K562 (cell line): ENCODE results near the gene MANF. TPM values are rescaled to one million over a fixed set of nuclear protein-coding genes. Genes with fewer than 3 reads are reported as not detected.
A peak's percentile ranks its signal among the peaks of the same experiment; 100 is the strongest.
"Not testable (repeated sequence)": the region's sequence is repeated elsewhere in the genome, so short reads cannot be mapped to it uniquely, and the experiment has no call there.

Experiments used
- ATAC-seq: fragments of 200-7000 bp; cut with Tn5 transposase; 3 replicates; pipeline ENCODE4 v1.9.1; 2020; ENCODE audit warnings: moderate library complexity
- BruUV-seq: library from RNA; stranded (reverse); fragments of 400-500 nt; replicated peaks from 2 replicates; lab custom pipeline; 2021; lab: Mats Ljungman, UMichigan
- CTCF ChIA-PET: fragments of 300-600 bp; formaldehyde crosslinking; extraction: SDS; loops from one replicate; lab custom pipeline; 2021; ENCODE audit warnings: low intra/inter-chr PET ratio; lab: Yijun Ruan, JAX
- POLR2A ChIA-PET: fragments of 300-600, 350-650 bp; sonication (Branson Sonifier 250); formaldehyde crosslinking; extraction: SDS; loops from one replicate; lab custom pipeline; 2021; ENCODE audit warnings: antibody characterized with exemption, inconsistent platforms; lab: Yijun Ruan, JAX
- DNase-seq, 4 experiments: peaks; one replicate each; pipeline versions ENCODE4 v3.0.0 to v3.0.0-alpha.2; 2011 to 2018; ENCODE audit warnings: low spot score in 3 of 4, mixed read lengths in 3 of 4; ENCODE audit errors: extremely low read depth in 1 of 4
- FAIRE-seq: peaks from 2 replicates; lab custom pipeline; 2011; peaks lifted over from hg19 to GRCh38; lab: Jason Lieb, UNC
- H2AFZ ChIP-seq: 2 replicates; pipeline ENCODE4 v1.6.0; 2011; ENCODE audit warnings: low read depth, low read length, control low read depth, inconsistent platforms
- H3K27ac ChIP-seq: fragments of 200-600 bp; 3 replicates; pipeline ENCODE4 v1.8.0; 2011; ENCODE audit warnings: low read depth, mild to moderate bottlenecking, control low read depth, inconsistent platforms, low read length, moderate library complexity, mixed read lengths; ENCODE audit errors: extremely low read depth
- H3K27me3 ChIP-seq, 2 experiments: fragments of 300-600 bp in 1 of 2; 2 replicates in 1 of 2; 3 replicates in 1 of 2; pipeline versions ENCODE4 v1.6.0 to v1.8.0; 2011; ENCODE audit warnings: inconsistent platforms in 2 of 2, low read length in 2 of 2, mild to moderate bottlenecking in 1 of 2, mixed read lengths in 1 of 2, moderate library complexity in 1 of 2; ENCODE audit not compliant: control insufficient read depth in 2 of 2, insufficient read depth in 2 of 2
- H3K36me3 ChIP-seq: fragments of 300-600 bp; 3 replicates; pipeline ENCODE4 v1.8.0; 2011; ENCODE audit warnings: mild to moderate bottlenecking, low read length, inconsistent platforms; ENCODE audit not compliant: control insufficient read depth, insufficient read depth
- H3K4me1 ChIP-seq, 2 experiments: fragments of 200-600 bp in 1 of 2; replicated peaks in 1 of 2; 2 replicates in 1 of 2; 3 replicates in 1 of 2; pipeline versions ENCODE4 v1.5.1 to v1.8.0; 2011; ENCODE audit warnings: inconsistent platforms in 2 of 2, low read length in 2 of 2, mild to moderate bottlenecking in 1 of 2, mixed read lengths in 1 of 2, moderate library complexity in 1 of 2; ENCODE audit not compliant: control insufficient read depth in 2 of 2, insufficient read depth in 2 of 2
- H3K4me2 ChIP-seq: 2 replicates; pipeline ENCODE4 v1.6.1; 2011; ENCODE audit warnings: low read length, control low read depth, inconsistent platforms, mixed read lengths; ENCODE audit not compliant: insufficient read depth
- H3K4me3 ChIP-seq: fragments of 200-600 bp; sonication (generic), shearing (Covaris generic); 2 replicates; pipeline ENCODE4 v1.5.1; 2016; ENCODE audit warnings: control low read depth, inconsistent platforms
- H3K79me2 ChIP-seq: fragments of 200-600 bp; 3 replicates; pipeline ENCODE4 v1.8.0; 2011; ENCODE audit warnings: low read length, inconsistent platforms; ENCODE audit not compliant: control insufficient read depth, insufficient read depth
- H3K9ac ChIP-seq, 2 experiments: 2 replicates each; pipeline versions ENCODE4 v1.6.0 to v1.6.1; 2011; ENCODE audit warnings: low read depth in 2 of 2, low read length in 2 of 2, control low read depth in 1 of 2, inconsistent platforms in 1 of 2, mild to moderate bottlenecking in 1 of 2, mixed read lengths in 1 of 2; ENCODE audit not compliant: insufficient read depth in 1 of 2
- H3K9me1 ChIP-seq: one replicate; pipeline ENCODE4 v1.6.0; 2011; ENCODE audit warnings: inconsistent platforms, mild to moderate bottlenecking, low read length, moderate library complexity; ENCODE audit not compliant: control insufficient read depth, insufficient read depth
- H3K9me3 ChIP-seq: replicated peaks from 2 replicates; pipeline ENCODE4 v1.5.1; 2011; ENCODE audit warnings: low read depth, low read length, inconsistent platforms; ENCODE audit not compliant: control insufficient read depth, insufficient read depth
- H4K20me1 ChIP-seq: replicated peaks from 2 replicates; pipeline ENCODE4 v1.6.1; 2011; ENCODE audit warnings: low read length, inconsistent platforms, mixed read lengths; ENCODE audit not compliant: control insufficient read depth, insufficient read depth
- CEBPB ChIP-seq: fragments of 450-650 bp; IDR thresholded peaks from 2 replicates; pipeline ENCODE4 v1.6.1; 2016; ENCODE audit warnings: missing genetic modification characterization, missing compliant biosample characterization
- CTBP1 ChIP-seq: fragments of 450-650 bp; IDR thresholded peaks from 2 replicates; pipeline ENCODE4 v1.6.1; 2016; ENCODE audit warnings: borderline replicate concordance
- DPF2 ChIP-seq: fragments of 450-650 bp; IDR thresholded peaks from 2 replicates; pipeline ENCODE4 v1.6.1; 2016
- ZNF384 ChIP-seq: IDR thresholded peaks from 2 replicates; pipeline ENCODE4 v1.6.1; 2012; ENCODE audit warnings: low read depth, low read length, improper control_type of control experiment
- WGBS: fragments of 100-300 bp; shearing (Covaris generic); methylation state at CpG from one replicate; pipeline ENCODE4 v1.1.6; 2016; ENCODE audit warnings: low coverage, mixed read lengths; ENCODE audit not compliant: insufficient coverage; ENCODE audit errors: missing lambda C conversion rate; 5-methylcytosine and 5-hydroxymethylcytosine counted together
- in situ Hi-C: fragments of 300-500 bp; cut with MboI; formaldehyde crosslinking; loops from 4 replicates; pipeline ENCODE4 v1.15.0; 2018; ENCODE audit warnings: inconsistent platforms, mixed read lengths
- intact Hi-C: fragments of 100-400 bp; cut with micrococcal nuclease; formaldehyde crosslinking; loops from 2 replicates; pipeline ENCODE4 v1.14.2; 2022
- polyA plus RNA-seq, 8 experiments: library from polyadenylated mRNA; depleted of rRNA in 4 of 8; stranded (reverse) in 5 of 8; unstranded in 3 of 8; fragments of >200 nt; fragmentation: Nextera tagmentation in 2 of 8; fragmentation: Illumina TruSeq in 1 of 8; extraction: Ambion mirVana in 2 of 8; extraction: Trizol in 1 of 8; gene quantifications; 2 replicates each; pipeline versions ENCODE4 v1.2.1 to v1.2.3, GENCODE V29; 2011 to 2014; ENCODE audit warnings: inconsistent platforms in 1 of 8, missing spikeins in 1 of 8
- total RNA-seq, 7 experiments: library from RNA; depleted of rRNA in 6 of 7; stranded (reverse); fragments of >200 nt in 6 of 7; fragmentation: Illumina TruSeq in 2 of 7; extraction: Trizol in 2 of 7; gene quantifications; 2 replicates each; pipeline versions ENCODE4 v1.2.1 to v1.2.3, GENCODE V29; 2011 to 2021; ENCODE audit warnings: low replicate concordance in 1 of 7
- TF ChIP-seq, protein P1 (sequence below), 2 experiments: fragments of 450-650 bp in 1 of 2; sonication (generic) in 1 of 2; formaldehyde crosslinking in 1 of 2; IDR thresholded peaks in 1 of 2; conservative IDR thresholded peaks in 1 of 2; 2 replicates each; pipeline versions ENCODE4 v1.6.1 to v1.8.1; 2016 to 2023; ENCODE audit warnings: mild to moderate bottlenecking in 2 of 2, moderate library complexity in 2 of 2, inconsistent platforms in 1 of 2, missing genetic modification reagents in 1 of 2
- TF ChIP-seq, protein P2 (sequence below): sonication (generic); formaldehyde crosslinking; IDR thresholded peaks from 2 replicates; pipeline ENCODE4 v1.8.0; 2022; ENCODE audit warnings: missing genetic modification reagents, mild to moderate bottlenecking, moderate library complexity, borderline replicate concordance
- TF ChIP-seq, protein P3 (sequence below), 3 experiments: IDR thresholded peaks in 2 of 3; conservative IDR thresholded peaks in 1 of 3; 2 replicates each; pipeline ENCODE4 v1.5.1; 2011 to 2012; ENCODE audit warnings: low read length in 3 of 3, mild to moderate bottlenecking in 3 of 3, control low read depth in 2 of 3, improper control_type of control experiment in 1 of 3, inconsistent platforms in 1 of 3, low read depth in 1 of 3, mixed read lengths in 1 of 3, moderate library complexity in 1 of 3; ENCODE audit not compliant: insufficient read depth in 2 of 3

MANF gene
- total and polyA plus RNA-seq, 9 of the 15 experiments (the other 6 are each of a cell fraction or from before 2014, with no cell fraction given): 6.5 to 52.7 (median 42.3) TPM

DNA sequence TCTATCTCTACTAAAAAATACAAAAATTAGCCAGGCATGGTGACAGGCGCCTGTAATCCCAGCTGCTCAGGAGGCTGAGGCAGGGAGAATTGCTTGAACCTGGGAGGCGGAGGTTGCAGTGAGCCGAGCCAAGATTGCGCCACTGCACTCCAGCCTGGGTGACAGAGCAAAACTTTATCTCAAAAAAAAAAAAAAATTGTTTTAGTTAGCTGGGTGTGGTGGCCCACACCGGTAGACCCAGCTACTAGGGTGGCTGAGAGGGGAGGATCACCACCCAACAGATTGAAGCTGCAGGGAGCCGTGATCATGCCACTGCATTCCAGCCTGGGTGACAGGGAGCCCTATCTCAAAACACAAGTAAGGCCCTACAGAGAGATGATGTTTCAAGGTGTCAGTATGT, 2.2 kb downstream of the MANF start (continued):
- TF ChIP-seq DPF2 (peak; percentile 66; the same call in 1 of the 2 replicates), ZNF384 (peak; percentile 80), CEBPB (tag) (peak; percentile 95)
- TF ChIP-seq, protein P1, sequence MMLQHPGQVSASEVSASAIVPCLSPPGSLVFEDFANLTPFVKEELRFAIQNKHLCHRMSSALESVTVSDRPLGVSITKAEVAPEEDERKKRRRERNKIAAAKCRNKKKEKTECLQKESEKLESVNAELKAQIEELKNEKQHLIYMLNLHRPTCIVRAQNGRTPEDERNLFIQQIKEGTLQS (IDR thresholded peaks at IDR 0.05): 0 out of 2 replicates have a peak, but pooled peaks have one; percentile 22
- TF ChIP-seq, protein P1 (CRISPR knock-in tag; conservative IDR thresholded peaks at IDR 0.05): not testable (repeated sequence)
- TF ChIP-seq, protein P2, sequence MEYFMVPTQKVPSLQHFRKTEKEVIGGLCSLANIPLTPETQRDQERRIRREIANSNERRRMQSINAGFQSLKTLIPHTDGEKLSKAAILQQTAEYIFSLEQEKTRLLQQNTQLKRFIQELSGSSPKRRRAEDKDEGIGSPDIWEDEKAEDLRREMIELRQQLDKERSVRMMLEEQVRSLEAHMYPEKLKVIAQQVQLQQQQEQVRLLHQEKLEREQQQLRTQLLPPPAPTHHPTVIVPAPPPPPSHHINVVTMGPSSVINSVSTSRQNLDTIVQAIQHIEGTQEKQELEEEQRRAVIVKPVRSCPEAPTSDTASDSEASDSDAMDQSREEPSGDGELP: peak; percentile 38; the same call in 1 of the 2 replicates

DNA sequence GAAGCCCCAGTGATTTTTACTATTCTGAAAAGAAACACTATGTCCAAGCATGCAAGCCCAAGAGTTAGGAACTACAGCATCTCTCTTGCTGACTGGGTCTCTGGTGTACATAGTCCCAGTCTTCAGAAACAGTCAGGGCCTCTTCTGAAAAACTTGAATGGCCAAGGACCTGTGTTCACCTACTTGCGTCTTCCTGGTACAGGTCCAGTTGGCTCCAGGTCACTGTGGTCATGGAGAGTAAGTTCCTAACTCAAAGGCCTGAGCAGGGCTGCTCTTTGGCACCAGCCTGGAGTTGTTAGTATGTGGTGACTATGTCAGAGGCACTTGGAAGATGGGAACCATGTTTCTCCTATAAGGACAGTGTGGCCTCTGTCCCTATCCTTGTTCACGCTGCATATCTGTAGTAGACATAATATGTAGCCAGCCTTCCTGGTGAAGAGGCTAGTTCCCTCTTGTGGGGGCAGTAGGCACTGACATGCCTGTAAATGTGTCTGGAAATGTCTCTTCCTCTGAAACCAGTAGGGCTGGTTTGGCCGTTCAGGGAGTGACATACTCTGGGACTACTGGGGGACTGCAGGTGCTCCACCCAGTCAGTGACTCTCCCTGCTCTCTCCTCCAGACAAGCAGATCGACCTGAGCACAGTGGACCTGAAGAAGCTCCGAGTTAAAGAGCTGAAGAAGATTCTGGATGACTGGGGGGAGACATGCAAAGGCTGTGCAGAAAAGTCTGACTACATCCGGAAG, 3.4 kb downstream of the MANF start:
- FAIRE-seq: no peak
- DNase-seq: no peak
- ChIA-PET POLR2A (interaction anchor here (1.6 kb wide), 1 partner anchor 8 kb away, joined by 4 read pairs; no protein-coding TSS in a partner anchor), CTCF (no interaction called here)
- H4K20me1 ChIP-seq: peaks cover 19% of the 10 kb centered on the region; the same call in 1 of the 2 replicates
- intact Hi-C loops (loop anchor here (5.0 to 10.0 kb wide), 2 partner anchors 294 to 774 kb away; partner anchors contain the start of genes CISH and MAPKAPK3), in situ Hi-C loops (no loop called here)
- H3K36me3 ChIP-seq: peaks cover 51% of the 10 kb centered on the region
- no peak overlapping the region for H3K4me3 ChIP-seq
- H2AFZ ChIP-seq: no peak overlapping the region
- H3K9me3 ChIP-seq: no peaks in the 10 kb centered on the region
- H3K27ac ChIP-seq: no peak overlapping the region
- no peak for ATAC-seq
- no peak for TF ChIP-seq CTBP1
- TF ChIP-seq, protein P3, sequence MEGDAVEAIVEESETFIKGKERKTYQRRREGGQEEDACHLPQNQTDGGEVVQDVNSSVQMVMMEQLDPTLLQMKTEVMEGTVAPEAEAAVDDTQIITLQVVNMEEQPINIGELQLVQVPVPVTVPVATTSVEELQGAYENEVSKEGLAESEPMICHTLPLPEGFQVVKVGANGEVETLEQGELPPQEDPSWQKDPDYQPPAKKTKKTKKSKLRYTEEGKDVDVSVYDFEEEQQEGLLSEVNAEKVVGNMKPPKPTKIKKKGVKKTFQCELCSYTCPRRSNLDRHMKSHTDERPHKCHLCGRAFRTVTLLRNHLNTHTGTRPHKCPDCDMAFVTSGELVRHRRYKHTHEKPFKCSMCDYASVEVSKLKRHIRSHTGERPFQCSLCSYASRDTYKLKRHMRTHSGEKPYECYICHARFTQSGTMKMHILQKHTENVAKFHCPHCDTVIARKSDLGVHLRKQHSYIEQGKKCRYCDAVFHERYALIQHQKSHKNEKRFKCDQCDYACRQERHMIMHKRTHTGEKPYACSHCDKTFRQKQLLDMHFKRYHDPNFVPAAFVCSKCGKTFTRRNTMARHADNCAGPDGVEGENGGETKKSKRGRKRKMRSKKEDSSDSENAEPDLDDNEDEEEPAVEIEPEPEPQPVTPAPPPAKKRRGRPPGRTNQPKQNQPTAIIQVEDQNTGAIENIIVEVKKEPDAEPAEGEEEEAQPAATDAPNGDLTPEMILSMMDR (IDR thresholded peaks at IDR 0.05 in 2 of 3, conservative IDR thresholded peaks at IDR 0.05 in 1 of 3; ENCODE audit: insufficient read depth in 2 of 3, low read depth in 1 of 3, low read length in 3 of 3): peak in 2 of 3 experiments; percentile 21 to 28; a peak in 4 of 6 replicates
- 53% methylated on average over 3 of the region's 6 CpGs for WGBS
- BruUV-seq: no TSS peak
- H3K9me1 ChIP-seq: peaks cover 20% of the 10 kb centered on the region
- peak overlapping the region in 1 of 2 experiments; percentile 7; a peak in 1 of 4 replicates for H3K9ac ChIP-seq
- H3K79me2 ChIP-seq: peaks cover 59% of the 10 kb centered on the region
- H3K27me3 ChIP-seq: no peaks in the 10 kb centered on the region
- H3K4me1 ChIP-seq: peaks cover 32 to 34% of the 10 kb centered on the region in 2 experiments
- no peak overlapping the region for H3K4me2 ChIP-seq
